ENCODE measurements around the gene SFTA2. TPM values are rescaled to one million over a fixed set of nuclear protein-coding genes. Genes with fewer than 3 reads are reported as not detected.

Gene SFTA2
- polyA plus RNA-seq, 1 experiment = not detected

DNA sequence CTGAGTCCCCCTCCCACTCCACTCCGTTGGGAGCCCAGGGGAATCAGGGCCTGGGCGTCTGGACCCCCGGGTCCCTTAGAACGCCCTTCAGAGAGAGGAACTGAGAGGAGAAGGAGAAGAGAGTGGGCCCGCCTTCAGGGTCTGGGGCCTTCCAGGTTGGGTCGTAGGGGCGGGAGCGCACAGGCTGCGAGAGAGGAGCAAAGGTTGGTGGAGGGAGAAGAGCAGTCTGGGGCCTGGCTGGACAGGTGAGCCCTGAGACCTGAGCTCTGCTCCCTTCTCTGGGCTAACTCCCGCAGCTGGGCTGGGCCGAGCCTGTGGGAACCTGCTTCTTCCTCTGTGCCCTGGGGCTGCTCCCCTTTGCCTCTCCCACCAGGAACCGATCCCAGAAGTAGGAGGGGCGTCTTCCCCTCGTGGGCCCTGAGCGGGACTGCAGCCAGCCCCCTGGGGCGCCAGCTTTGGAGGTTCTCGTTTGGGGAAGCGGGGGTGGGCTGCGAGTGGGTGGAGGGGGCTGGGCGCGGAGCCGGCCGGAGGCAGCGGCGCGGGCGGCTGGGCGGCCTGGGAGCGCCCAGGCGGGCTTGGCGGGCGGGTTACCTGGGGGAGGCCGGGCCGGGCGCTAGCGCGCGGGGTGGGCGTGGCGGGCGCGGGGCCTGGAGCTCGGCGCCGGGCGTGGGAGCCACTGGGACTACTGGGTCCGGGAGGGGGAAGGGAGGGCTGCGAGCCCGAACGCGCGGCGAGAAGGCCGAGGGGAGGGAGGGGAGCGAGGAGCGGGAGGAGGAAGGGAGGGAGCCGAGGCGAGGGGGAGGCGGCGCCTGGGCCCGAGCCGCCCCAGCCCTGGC, 48.1 kb downstream of the SFTA2 start, which contains the start of gene DDR1:
Gene DDR1, plus strand, starts transcription at position 835 of the 836 bp plus-strand sequence. CDS start 4,211 bp downstream, outside the sequence.
- no peak for DNase-seq (ENCODE audit: low read depth, low spot score)
- ChIA-PET CTCF (interaction anchor here (0.5 to 3.6 kb wide), 4 partner anchors 55 to 205 kb away, joined by 3 to 19 read pairs (median 4); no protein-coding TSS in a partner anchor), POLR2A (interaction anchor here (0.6 to 2.6 kb wide), 5 partner anchors 29 to 516 kb away, joined by 3 to 13 read pairs (median 9); partner anchors contain the start of gene IER3)
- H3K4me3 ChIP-seq (ENCODE audit: low read depth, low read length) = peak within 1 kb of the TSS; percentile 83
- H3K9me3 ChIP-seq (ENCODE audit: control insufficient read depth, insufficient read depth, low read length) = no peaks in the 10 kb centered on the region; the same call in 1 of the 2 replicates
- H3K27ac ChIP-seq (ENCODE audit: low read depth, low read length) = no peak within 1 kb of the TSS
- no peaks in the 10 kb centered on the region for H3K27me3 ChIP-seq (ENCODE audit: control insufficient read depth, insufficient read depth, low read length)
- TF ChIP-seq, protein P1, sequence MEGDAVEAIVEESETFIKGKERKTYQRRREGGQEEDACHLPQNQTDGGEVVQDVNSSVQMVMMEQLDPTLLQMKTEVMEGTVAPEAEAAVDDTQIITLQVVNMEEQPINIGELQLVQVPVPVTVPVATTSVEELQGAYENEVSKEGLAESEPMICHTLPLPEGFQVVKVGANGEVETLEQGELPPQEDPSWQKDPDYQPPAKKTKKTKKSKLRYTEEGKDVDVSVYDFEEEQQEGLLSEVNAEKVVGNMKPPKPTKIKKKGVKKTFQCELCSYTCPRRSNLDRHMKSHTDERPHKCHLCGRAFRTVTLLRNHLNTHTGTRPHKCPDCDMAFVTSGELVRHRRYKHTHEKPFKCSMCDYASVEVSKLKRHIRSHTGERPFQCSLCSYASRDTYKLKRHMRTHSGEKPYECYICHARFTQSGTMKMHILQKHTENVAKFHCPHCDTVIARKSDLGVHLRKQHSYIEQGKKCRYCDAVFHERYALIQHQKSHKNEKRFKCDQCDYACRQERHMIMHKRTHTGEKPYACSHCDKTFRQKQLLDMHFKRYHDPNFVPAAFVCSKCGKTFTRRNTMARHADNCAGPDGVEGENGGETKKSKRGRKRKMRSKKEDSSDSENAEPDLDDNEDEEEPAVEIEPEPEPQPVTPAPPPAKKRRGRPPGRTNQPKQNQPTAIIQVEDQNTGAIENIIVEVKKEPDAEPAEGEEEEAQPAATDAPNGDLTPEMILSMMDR (IDR thresholded peaks at IDR 0.05; ENCODE audit: low read depth, low read length) = no peak

DNA sequence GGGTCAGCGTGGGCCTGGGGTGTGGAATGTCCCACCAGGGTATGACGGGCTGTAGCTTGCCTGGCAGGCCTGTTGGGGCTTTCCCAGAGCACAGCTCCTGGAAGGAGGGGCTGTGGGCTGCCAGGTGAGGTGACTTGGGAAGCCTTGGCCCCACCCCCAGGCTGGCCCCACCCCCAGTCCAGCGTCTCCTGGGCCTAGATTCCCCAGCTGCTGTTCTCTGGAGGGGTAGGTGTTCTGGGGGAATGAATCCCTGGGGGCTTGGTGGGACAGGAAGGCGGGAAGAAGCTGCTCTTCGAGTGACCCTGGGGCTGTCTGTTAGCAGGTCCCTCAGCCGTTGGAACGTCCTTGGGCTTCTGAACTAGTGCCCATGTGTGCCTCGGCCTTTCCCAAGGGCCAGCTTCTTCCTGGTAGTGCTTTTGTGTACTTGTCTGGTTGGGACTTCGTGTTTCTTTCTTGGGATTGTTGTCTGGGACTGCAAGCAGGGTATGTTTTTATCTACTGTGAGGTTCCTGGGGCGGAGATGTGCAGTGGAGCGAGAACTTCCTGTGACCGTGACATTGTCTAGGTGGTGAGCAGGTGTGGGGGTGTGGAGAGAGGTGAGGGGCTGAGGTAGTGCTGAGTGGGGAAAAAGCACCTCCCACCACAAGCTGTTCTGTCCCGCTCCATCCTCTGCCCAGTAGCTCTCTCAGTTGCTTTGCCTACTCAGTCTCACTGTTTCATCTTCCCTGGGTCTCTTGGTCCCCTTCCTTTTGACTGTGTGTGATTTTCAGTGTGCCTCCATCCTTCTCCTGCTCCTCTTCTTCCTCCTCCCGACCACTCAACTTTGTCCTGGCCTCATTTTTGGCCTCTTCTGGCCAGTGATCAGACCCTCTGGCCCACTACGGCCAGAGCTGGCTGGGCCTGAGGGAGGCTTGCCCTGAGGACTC, 48.9 kb downstream of the SFTA2 start:
- no peak overlapping the region for H3K4me3 ChIP-seq (ENCODE audit: low read depth, low read length)
- H3K27ac ChIP-seq (ENCODE audit: low read depth, low read length) = peak overlapping the region; percentile 39
- TF ChIP-seq, protein P1 (IDR thresholded peaks at IDR 0.05; ENCODE audit: low read depth, low read length) = no peak
- ChIA-PET POLR2A (interaction anchor here (0.8 to 2.6 kb wide), 4 partner anchors 21 to 139 kb away, joined by 3 to 12 read pairs (median 4); partner anchors contain the start of gene IER3), CTCF (interaction anchor here (1.0 to 3.6 kb wide), 9 partner anchors 31 to 204 kb away, joined by 4 to 19 read pairs (median 6); partner anchors contain the start of gene VARS2)
- H3K27me3 ChIP-seq (ENCODE audit: control insufficient read depth, insufficient read depth, low read length) = no peaks in the 10 kb centered on the region
- no peak for DNase-seq (ENCODE audit: low read depth, low spot score)
- H3K9me3 ChIP-seq (ENCODE audit: control insufficient read depth, insufficient read depth, low read length) = no peaks in the 10 kb centered on the region; the same call in 1 of the 2 replicates

DNA sequence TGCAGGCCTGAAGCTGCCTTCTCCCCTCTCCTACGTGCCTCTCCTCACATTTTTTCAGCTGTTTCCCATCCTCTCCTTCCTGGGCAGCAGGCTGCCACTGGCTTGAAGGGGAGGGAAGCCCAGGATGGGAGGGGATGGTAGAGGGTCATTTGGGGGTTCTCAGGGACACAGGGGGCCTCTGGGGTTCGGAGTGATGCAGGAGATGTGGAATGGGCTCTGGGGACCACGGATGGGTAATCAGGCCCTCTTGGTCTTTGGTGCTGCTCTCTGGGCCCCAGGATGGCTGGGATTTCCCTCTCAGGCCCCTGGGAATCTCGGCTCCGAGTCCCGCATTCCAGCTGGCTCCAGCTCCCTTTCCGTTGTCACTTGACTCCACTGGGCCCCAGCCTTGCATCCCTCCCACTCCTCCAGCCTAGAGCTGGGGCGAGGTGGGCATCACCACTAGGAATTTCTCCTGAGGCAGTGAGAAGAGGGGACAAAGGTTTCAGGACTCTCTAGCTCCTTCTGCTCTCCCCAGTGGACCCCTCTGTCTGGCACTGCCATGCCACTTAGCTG, 49.7 kb downstream of the SFTA2 start:
- Histone ChIP-seq H3K4me3 (ENCODE audit: low read depth, low read length) (no peak overlapping the region), H3K9me3 (ENCODE audit: control insufficient read depth, insufficient read depth, low read length) (no peaks in the 10 kb centered on the region; the same call in 1 of the 2 replicates), H3K27ac (ENCODE audit: low read depth, low read length) (peak overlapping the region; percentile 39), H3K27me3 (ENCODE audit: control insufficient read depth, insufficient read depth, low read length) (no peaks in the 10 kb centered on the region)
- TF ChIP-seq, protein P1 (IDR thresholded peaks at IDR 0.05; ENCODE audit: low read depth, low read length) = no peak
- ChIA-PET CTCF (interaction anchor here (0.6 to 3.6 kb wide), 12 partner anchors 32 to 205 kb away, joined by 3 to 19 read pairs (median 6); partner anchors contain the start of gene VARS2), POLR2A (interaction anchor here (0.7 to 1.3 kb wide), 3 partner anchors 21 to 138 kb away, joined by 3 to 4 read pairs (median 4); partner anchors contain the start of gene IER3)
- no peak for DNase-seq (ENCODE audit: low read depth, low spot score)

DNA sequence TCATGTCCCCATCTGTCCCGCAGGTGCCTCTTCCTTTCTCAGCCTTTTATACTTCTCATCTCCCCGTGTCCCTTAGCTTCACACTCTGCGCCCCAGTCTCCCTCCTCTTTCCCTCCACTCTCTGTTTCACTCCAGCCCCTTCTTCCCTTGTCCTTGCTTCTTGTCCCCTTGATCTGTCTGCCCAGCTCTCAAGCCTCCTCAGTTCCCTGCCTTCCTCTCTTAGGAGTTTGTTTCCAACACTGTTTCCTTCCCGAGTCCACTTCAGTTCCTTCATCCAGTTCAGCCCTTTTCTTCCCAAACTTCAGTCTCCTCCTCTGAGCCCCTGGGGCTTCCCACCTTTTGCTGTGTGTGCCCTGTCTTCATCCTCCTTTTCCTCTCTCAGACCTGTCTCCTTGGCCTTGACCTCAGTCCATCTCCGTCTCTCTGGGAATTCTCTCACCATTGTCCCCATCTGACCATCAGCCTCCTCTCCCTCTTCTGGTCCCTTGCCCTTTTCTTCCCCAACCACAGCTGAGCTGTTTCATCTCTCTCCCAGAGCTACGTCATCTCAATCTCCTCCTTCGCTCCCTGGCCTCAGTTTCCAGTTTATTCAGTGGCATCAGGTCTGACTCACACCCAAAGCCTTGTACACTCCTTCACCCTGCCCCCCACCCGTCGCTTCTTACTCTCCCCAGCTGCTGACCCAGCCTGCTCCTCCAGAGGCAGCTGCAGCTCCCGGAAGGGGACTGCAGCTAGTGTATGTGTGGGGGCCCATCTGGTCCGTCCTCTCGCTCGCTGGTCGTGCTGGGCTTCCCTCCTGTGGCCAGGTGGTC, 50.4 kb downstream of the SFTA2 start:
- Histone ChIP-seq H3K9me3 (ENCODE audit: control insufficient read depth, insufficient read depth, low read length) (no peaks in the 10 kb centered on the region; the same call in 1 of the 2 replicates), H3K4me3 (ENCODE audit: low read depth, low read length) (no peak overlapping the region), H3K27ac (ENCODE audit: low read depth, low read length) (peak overlapping the region; percentile 39), H3K27me3 (ENCODE audit: control insufficient read depth, insufficient read depth, low read length) (no peaks in the 10 kb centered on the region)
- peak; percentile 34 for DNase-seq (ENCODE audit: low read depth, low spot score)
- ChIA-PET POLR2A (interaction anchor here (0.6 to 1.3 kb wide), 4 partner anchors 20 to 137 kb away, joined by 3 to 4 read pairs (median 4); partner anchors contain the start of gene IER3), CTCF (interaction anchor here (0.5 to 3.6 kb wide), 17 partner anchors 33 to 206 kb away, joined by 3 to 19 read pairs (median 5); partner anchors contain the start of gene VARS2)
- TF ChIP-seq, protein P1 (IDR thresholded peaks at IDR 0.05; ENCODE audit: low read depth, low read length) = no peak
